ENCODE measurements around the gene RAB27B.

Gene RAB27B

DNA sequence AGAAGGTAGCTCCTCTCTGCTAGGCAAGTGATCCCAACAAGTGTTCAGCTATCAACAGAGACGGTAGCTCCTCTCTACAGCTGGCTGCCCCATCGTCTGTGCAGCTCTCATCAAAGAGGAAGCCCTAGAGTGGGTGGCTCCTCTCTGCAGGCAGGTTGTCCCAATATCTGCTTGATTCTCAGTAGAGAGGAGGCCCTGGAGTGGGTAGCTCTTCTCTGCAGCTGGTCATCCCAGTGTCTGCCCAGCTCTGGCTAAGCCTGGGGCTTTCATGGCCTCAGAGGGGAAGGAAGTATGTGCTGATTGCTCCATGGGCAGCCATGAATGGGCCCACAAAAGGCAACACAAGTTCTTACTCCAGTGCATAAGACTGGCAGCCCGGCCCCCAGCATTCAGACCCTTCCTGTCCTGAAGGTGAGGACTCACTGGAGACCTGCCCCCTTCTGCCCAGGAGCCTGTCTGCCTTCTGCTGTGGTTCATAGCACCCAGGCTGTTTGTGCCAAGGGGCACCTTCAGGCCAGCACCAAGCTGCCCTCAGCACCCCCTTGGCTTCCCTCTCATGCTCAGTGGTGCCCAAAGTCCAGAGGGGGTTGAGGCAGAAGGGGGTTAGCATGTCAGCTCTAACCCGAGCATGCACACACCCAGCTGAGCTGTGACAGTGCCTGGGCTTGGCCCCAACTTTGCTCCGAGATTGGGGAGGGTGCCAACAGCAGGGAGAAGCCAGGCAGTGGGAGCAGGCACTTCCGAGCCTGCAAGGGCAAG, 82.1 kb downstream of the RAB27B start:
- DNase-seq (ENCODE audit: low spot score), result no peak

- no peak for DNase-seq (ENCODE audit: low spot score)
Measured at GRCh38 chr18:54911551-54911950, 83.3 kb downstream of the RAB27B start.

DNA sequence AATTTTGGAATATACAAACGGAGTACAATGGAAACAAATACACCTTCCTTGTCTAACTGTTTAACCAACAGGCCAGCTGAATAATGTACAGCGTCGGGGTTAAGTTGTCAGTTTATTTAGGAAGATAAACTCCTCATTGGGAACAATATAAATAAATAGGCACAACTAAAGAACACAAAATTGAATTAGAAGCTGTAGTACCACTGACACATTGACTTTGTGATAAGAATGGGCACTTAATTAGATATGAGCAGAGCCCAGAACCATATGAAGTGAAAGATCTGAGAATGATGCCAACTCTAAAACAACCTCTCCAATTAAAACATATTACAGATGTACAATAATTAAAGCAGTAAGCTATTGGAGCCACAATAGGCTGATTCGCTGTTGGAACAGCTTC, 86.5 kb downstream of the RAB27B start:
- no peak for DNase-seq (ENCODE audit: low spot score)

DNA sequence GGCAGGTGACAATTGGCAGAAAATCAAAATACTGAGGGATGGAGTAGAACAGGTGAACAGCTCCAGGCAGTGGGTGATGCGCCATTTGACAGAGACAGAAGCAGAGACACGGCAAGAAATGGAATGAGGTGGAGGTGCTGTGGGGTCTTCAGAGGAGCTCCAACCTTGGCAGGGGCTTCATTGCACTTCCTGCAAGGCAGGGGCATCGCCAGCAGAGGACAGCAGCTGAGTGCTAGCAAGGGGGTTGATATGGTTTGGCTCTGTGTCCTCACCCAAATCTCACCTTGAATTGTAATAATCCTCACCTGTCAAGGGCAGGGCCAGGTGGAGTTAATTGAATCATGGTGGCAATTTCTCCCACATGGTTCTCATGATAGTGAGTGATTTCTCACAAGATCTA, 88.2 kb downstream of the RAB27B start:
- no peak for DNase-seq (ENCODE audit: low spot score)

GRCh38 chr18:54918060-54918459, 89.8 kb downstream of the RAB27B start:
- DNase-seq (ENCODE audit: low spot score), result no peak

- DNase-seq (ENCODE audit: low spot score), result no peak
Measured at GRCh38 chr18:54919412-54919811, 91.1 kb downstream of the RAB27B start.

GRCh38 chr18:54923339-54923956, 95.2 kb downstream of the RAB27B start:
- no peak for DNase-seq (ENCODE audit: low spot score)

DNA sequence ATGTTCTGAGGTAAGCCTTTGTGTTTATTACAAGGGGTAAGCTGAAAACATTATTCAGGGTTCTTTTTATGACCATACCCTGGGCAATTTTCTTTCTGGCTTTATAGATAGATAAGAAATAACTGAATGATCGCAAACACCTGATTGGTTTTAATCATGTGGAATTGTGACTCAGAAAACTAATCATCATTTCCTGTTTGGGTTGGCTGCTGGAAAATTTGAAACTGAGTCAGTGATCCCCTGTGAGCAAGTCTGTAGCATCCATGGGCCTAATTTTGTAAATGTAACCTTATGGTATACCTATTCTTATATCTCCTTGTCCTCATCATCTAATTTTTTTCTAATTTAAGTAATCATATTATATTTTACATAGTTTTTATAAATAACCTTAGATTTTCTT, 96.7 kb downstream of the RAB27B start:
- DNase-seq (ENCODE audit: low spot score), result no peak

GRCh38 chr18:54926593-54927325, 98.5 kb downstream of the RAB27B start:
- no peak for DNase-seq (ENCODE audit: low spot score)

GRCh38 chr18:54928236-54928635, 100.0 kb downstream of the RAB27B start:
- DNase-seq (ENCODE audit: low spot score), result no peak

DNA sequence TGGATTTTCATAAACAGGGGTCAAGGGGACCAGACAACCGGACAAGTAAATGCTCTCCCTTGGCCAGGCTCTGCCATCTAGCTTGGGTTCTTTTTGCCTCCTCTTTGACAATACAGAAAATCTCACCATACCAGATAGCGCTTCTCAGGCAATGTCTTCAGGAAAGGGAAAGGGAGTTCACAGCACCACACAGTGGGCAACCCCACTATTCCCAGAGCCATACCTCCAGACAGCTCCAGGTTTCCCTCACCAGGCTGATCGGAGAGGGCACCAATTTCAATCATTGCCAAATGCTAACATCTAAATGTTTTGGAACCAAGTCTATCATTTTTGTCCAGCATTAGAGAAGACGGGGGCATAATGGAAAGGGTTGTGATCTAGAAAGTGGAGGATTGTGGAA, 102.9 kb downstream of the RAB27B start:
- no peak for DNase-seq (ENCODE audit: low spot score)

- no peak for DNase-seq (ENCODE audit: low spot score)
Measured at GRCh38 chr18:54932472-54932871, 104.2 kb downstream of the RAB27B start.

DNA sequence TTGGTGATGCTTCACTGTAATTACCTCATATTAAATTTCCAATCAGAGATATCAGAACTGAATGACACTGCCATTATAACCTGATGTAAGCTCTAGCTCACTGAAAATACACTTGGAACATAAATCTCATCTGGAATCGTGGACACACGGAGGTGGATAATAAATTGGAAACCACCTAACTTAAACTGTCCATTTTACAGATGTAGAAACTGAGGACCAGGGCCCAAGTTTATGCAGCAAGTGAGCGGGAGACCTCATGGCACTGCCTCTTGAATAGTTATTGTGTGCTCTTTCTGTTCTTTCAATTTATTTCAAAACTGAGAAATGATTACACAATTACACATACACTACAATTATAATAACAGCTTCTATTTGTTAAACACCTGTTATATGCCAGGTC, 110.2 kb downstream of the RAB27B start:
- no peak for DNase-seq (ENCODE audit: low spot score)

DNA sequence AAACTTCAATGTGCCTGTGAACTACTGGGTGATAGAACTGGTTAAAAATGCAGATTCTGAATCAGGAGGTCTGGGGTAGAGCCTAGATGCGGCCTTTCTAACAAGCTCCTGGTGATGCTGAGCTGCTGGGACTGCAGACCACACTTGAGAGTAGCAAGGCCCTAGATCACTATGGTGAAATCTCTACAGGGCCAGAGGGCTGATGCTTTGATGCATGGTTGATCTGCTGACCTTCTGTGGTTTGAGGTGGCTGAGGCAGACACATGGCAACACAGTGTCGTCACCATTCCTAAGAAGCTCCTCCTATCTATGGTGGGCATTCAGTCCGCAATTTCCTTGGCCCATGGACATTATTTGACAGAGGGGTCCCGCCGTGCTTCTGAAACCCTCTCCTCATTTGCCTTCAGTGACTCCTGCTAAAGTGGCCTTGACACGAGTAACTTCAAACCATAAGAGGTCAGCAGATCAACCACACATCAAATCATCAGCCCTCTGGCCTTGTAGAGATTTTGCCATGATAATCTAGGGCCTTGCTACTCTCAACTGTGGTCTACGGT, 111.2 kb downstream of the RAB27B start:
- no peak for DNase-seq (ENCODE audit: low spot score)

DNA sequence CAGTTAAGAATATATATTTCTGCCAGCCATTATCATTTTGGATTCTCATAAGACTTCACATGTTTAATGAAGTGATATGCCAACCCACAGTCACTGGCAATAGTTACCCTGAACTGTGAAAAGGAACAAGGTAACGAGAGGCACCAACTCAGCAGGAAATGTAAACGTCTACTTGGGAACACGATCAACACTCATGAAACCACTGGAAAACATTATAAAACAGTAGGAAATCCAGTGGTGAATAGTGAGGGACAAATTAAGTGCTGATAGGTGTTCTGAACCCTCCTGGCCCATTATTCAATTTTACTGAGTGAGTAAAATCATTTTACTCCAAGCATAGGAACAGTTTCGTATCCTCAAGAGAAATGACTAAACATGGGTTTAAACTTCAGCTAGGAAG, 113.9 kb downstream of the RAB27B start:
- DNase-seq (ENCODE audit: low spot score), result no peak

- no peak for DNase-seq (ENCODE audit: low spot score)
Measured at GRCh38 chr18:54942569-54942968, 114.3 kb downstream of the RAB27B start.

Measured in GM03348 (cell line).